GM19438 (cell line): ENCODE results near the gene TMEM205.

Experiments
- ATAC-seq: cut with Tn5 transposase; IDR thresholded peaks from one replicate; pipeline ENCODE4 v1.9.1; 2021; ENCODE audit warnings: low read depth; ENCODE audit not compliant: unreplicated experiment

The TMEM205 gene

GRCh38 chr19:11304936-11305335 is 41.1 kb downstream of the TMEM205 start:
- ATAC-seq: no peak

- ATAC-seq: no peak
These were observed 45.3 kb downstream of the TMEM205 start for GRCh38 chr19:11300811-11301120.

GRCh38 chr19:11299946-11300810 is 45.9 kb downstream of the TMEM205 start:
- no peak for ATAC-seq

- ATAC-seq: no peak
These were observed 49.8 kb downstream of the TMEM205 start for GRCh38 chr19:11296264-11296663.

GRCh38 chr19:11295665-11296245 is 50.3 kb downstream of the TMEM205 start, which contains the start of gene TSPAN16:
Gene TSPAN16, plus strand, starts transcription at chr19:11296160. Its CDS starts 138 bp downstream, at chr19:11296298.
- no peak for ATAC-seq

GRCh38 chr19:11295180-11295579 is 50.9 kb downstream of the TMEM205 start:
- no peak for ATAC-seq

- ATAC-seq: no peak
These were observed 52.4 kb downstream of the TMEM205 start for GRCh38 chr19:11293433-11294389.
